ENCODE data around the gene HSD3B2. TPM values are rescaled to one million over a fixed set of nuclear protein-coding genes. Genes with fewer than 3 reads are reported as not detected.

HSD3B2 gene
- total and polyA plus RNA-seq, 2 experiments from 2014 or later: not detected

DNA sequence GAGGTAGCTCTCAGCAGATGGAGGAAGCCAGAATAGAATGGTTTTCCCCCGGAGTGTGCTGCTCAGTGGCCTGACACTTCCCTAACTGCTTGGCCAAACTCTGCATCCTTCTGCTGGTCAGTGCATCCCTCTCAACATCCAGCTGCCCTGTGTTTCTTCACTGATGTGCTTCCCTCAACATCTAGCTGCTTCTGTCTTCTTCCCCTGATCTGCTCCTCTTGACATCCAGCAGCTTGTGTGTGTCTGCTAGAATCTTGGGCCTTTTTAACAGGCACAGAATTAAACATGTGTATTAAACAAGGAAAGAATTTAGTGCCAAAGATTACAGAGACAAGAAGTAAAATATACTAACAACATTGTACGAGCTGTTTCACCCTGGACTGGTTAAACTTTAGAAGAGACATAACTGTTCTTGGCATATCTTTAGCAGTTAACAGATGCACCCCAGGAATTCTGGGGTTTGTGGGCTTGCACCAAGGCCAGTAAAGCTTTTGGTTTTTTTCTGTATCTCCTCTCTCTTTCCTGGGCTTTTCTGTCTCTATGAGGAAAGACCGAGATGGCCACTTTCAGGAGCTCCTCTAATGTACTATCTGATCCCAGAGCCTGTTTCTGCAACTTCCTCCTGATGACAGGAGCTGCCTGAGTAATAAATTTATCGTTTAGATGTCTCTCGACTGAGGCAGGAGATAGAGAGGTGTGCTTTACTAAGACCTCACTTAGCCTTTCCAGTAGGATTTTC lies 57.3 kb downstream of the HSD3B2 start:
- Histone ChIP-seq H3K4me3 (no peak overlapping the region), H4K20me1 (replicated peaks; ENCODE audit: insufficient read depth) (no peaks in the 10 kb centered on the region), H3F3A (replicated peaks; ENCODE audit: low read depth) (no peaks in the 10 kb centered on the region), H3K27ac (ENCODE audit: low read depth) (no peak overlapping the region), H3K79me2 (replicated peaks; ENCODE audit: insufficient read depth) (no peaks in the 10 kb centered on the region), H3K9me2 (ENCODE audit: insufficient read depth) (0 out of 2 replicates have a peak, but pooled peaks cover 6% of the 10 kb centered on the region), H3K4me2 (no peak overlapping the region), H3K36me3 (ENCODE audit: insufficient read depth) (no peaks in the 10 kb centered on the region), H3K4me1 (ENCODE audit: insufficient read depth) (no peaks in the 10 kb centered on the region), H3K27me3 (ENCODE audit: insufficient read depth) (no peaks in the 10 kb centered on the region), H2AFZ (no peak overlapping the region)
- H3K36me3 Mint-ChIP-seq (ENCODE audit: low read depth): no peaks in the 10 kb centered on the region
- H3K27ac Mint-ChIP-seq: no peak overlapping the region
- H3K4me3 Mint-ChIP-seq: no peak overlapping the region
- DNase-seq (ENCODE audit: low spot score) (no peak), ATAC-seq (no peak)
- H3K27me3 Mint-ChIP-seq (ENCODE audit: insufficient read depth, low read depth, poor library complexity): peaks cover 4% of the 10 kb centered on the region
- peaks cover 9% of the 10 kb centered on the region for H3K4me1 Mint-ChIP-seq
- no peaks in the 10 kb centered on the region for H3K9me3 Mint-ChIP-seq
- TF ChIP-seq POLR2AphosphoS5 (IDR thresholded peaks at IDR 0.05; ENCODE audit: low read depth) (no peak), ZNF462 (CRISPR knock-in tag; IDR thresholded peaks at IDR 0.05) (no peak), ZNF114 (CRISPR knock-in tag; IDR thresholded peaks at IDR 0.05) (no peak), CTCF (conservative IDR thresholded peaks at IDR 0.05; ENCODE audit: low read depth in 2 of 2) (no peak), ZNF331 (CRISPR knock-in tag; IDR thresholded peaks at IDR 0.05; ENCODE audit: low read depth) (no peak), STAT1 (IDR thresholded peaks at IDR 0.05; ENCODE audit: unreplicated experiment) (no peak), EZH2 (IDR thresholded peaks at IDR 0.05; ENCODE audit: low read depth, unreplicated experiment) (no peak), JUNB (IDR thresholded peaks at IDR 0.05; ENCODE audit: unreplicated experiment) (no peak), EZH2phosphoT487 (IDR thresholded peaks at IDR 0.05; ENCODE audit: unreplicated experiment) (no peak), CREB1 (CRISPR knock-in tag; IDR thresholded peaks at IDR 0.05; ENCODE audit: low read depth) (no peak), NANOG (IDR thresholded peaks at IDR 0.05; ENCODE audit: borderline replicate concordance) (no peak)
- TF ChIP-seq, protein P1, sequence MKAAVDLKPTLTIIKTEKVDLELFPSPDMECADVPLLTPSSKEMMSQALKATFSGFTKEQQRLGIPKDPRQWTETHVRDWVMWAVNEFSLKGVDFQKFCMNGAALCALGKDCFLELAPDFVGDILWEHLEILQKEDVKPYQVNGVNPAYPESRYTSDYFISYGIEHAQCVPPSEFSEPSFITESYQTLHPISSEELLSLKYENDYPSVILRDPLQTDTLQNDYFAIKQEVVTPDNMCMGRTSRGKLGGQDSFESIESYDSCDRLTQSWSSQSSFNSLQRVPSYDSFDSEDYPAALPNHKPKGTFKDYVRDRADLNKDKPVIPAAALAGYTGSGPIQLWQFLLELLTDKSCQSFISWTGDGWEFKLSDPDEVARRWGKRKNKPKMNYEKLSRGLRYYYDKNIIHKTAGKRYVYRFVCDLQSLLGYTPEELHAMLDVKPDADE (IDR thresholded peaks at IDR 0.05): no peak
- TF ChIP-seq, protein P2, sequence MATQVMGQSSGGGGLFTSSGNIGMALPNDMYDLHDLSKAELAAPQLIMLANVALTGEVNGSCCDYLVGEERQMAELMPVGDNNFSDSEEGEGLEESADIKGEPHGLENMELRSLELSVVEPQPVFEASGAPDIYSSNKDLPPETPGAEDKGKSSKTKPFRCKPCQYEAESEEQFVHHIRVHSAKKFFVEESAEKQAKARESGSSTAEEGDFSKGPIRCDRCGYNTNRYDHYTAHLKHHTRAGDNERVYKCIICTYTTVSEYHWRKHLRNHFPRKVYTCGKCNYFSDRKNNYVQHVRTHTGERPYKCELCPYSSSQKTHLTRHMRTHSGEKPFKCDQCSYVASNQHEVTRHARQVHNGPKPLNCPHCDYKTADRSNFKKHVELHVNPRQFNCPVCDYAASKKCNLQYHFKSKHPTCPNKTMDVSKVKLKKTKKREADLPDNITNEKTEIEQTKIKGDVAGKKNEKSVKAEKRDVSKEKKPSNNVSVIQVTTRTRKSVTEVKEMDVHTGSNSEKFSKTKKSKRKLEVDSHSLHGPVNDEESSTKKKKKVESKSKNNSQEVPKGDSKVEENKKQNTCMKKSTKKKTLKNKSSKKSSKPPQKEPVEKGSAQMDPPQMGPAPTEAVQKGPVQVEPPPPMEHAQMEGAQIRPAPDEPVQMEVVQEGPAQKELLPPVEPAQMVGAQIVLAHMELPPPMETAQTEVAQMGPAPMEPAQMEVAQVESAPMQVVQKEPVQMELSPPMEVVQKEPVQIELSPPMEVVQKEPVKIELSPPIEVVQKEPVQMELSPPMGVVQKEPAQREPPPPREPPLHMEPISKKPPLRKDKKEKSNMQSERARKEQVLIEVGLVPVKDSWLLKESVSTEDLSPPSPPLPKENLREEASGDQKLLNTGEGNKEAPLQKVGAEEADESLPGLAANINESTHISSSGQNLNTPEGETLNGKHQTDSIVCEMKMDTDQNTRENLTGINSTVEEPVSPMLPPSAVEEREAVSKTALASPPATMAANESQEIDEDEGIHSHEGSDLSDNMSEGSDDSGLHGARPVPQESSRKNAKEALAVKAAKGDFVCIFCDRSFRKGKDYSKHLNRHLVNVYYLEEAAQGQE (IDR thresholded peaks at IDR 0.05; ENCODE audit: unreplicated experiment): no peak
